IPS-NIHi7 (cell line): Measurements from ENCODE around the gene AGBL5.
"Not testable (repeated sequence)": the region's sequence is repeated elsewhere in the genome, so short reads cannot be mapped to it uniquely, and the experiment has no call there.

Source experiments
- DNase-seq: peaks from one replicate; pipeline ENCODE4 v3.0.0; 2012; ENCODE audit warnings: mixed read lengths; ENCODE audit errors: extremely low spot score

AGBL5 gene

GRCh38 chr2:27091746-27092695 is 40.6 kb downstream of the AGBL5 start:
- no peak for DNase-seq

- no peak for DNase-seq
These were observed 41.4 kb downstream of the AGBL5 start for GRCh38 chr2:27092696-27093429.

- no peak for DNase-seq
These were observed 42.2 kb downstream of the AGBL5 start for GRCh38 chr2:27093430-27094352.

- no peak for DNase-seq
These were observed 43.0 kb downstream of the AGBL5 start for GRCh38 chr2:27094353-27094984.

- DNase-seq: no peak
These were observed 43.9 kb downstream of the AGBL5 start for GRCh38 chr2:27095427-27095744.

GRCh38 chr2:27095745-27096651 is 44.5 kb downstream of the AGBL5 start:
- peak; percentile 89 for DNase-seq

GRCh38 chr2:27096748-27097297 is 45.4 kb downstream of the AGBL5 start:
- DNase-seq: no peak

- no peak for DNase-seq
These were observed 45.9 kb downstream of the AGBL5 start for GRCh38 chr2:27097341-27097740.

- DNase-seq: no peak
These were observed 48.0 kb downstream of the AGBL5 start for GRCh38 chr2:27099334-27099955.

- DNase-seq: no peak
These were observed 48.6 kb downstream of the AGBL5 start for GRCh38 chr2:27100036-27100435.

GRCh38 chr2:27102329-27102728 is 50.9 kb downstream of the AGBL5 start:
- DNase-seq: no peak

GRCh38 chr2:27105981-27106380 is 54.5 kb downstream of the AGBL5 start:
- DNase-seq: no peak

GRCh38 chr2:27108221-27108620 is 56.8 kb downstream of the AGBL5 start:
- DNase-seq: no peak

- no peak for DNase-seq
These were observed 57.6 kb downstream of the AGBL5 start for GRCh38 chr2:27109083-27109482.

- DNase-seq: not testable (repeated sequence)
These were observed 59.3 kb downstream of the AGBL5 start for GRCh38 chr2:27110603-27111352.

- DNase-seq: not testable (repeated sequence)
These were observed 60.1 kb downstream of the AGBL5 start for GRCh38 chr2:27111392-27112078.

- DNase-seq: no peak
These were observed 64.1 kb downstream of the AGBL5 start for GRCh38 chr2:27115519-27115918.

- DNase-seq: no peak
These were observed 66.6 kb downstream of the AGBL5 start for GRCh38 chr2:27117995-27118524.
